Measurements from ENCODE around the gene TESK2. TPM values are rescaled to one million over a fixed set of nuclear protein-coding genes. Genes with fewer than 3 reads are reported as not detected.

TESK2 gene
- total RNA-seq, 1 donor from 2014 or later, result 13.5 TPM

GRCh38 chr1:45322486-45323040 lies 168.4 kb downstream of the TESK2 start:
- Histone ChIP-seq H3K4me1 (peaks cover 18% of the 10 kb centered on the region), H3K27me3 (no peaks in the 10 kb centered on the region), H3K36me3 (no peaks in the 10 kb centered on the region), H3K9me3 (no peaks in the 10 kb centered on the region), H3K27ac (no peak overlapping the region), H3K4me3 (no peak overlapping the region)
- TF ChIP-seq CTCF (IDR thresholded peaks at IDR 0.05) (no peak), POLR2A (IDR thresholded peaks at IDR 0.05) (no peak), POLR2AphosphoS5 (IDR thresholded peaks at IDR 0.05; ENCODE audit: insufficient read depth in 1 of 2, low read depth in 1 of 2) (no peak)
- no peak for DNase-seq (ENCODE audit: extremely low spot score in 2 of 2)
- intact Hi-C loops (cut with DNase I), result no loop called here

GRCh38 chr1:45321444-45321843 lies 169.5 kb downstream of the TESK2 start:
- TF ChIP-seq CTCF (IDR thresholded peaks at IDR 0.05) (no peak), POLR2AphosphoS5 (IDR thresholded peaks at IDR 0.05; ENCODE audit: insufficient read depth in 1 of 2, low read depth in 1 of 2) (no peak), POLR2A (IDR thresholded peaks at IDR 0.05) (no peak)
- H3K9me3 ChIP-seq, result no peaks in the 10 kb centered on the region
- H3K27me3 ChIP-seq, result no peaks in the 10 kb centered on the region
- intact Hi-C loops (cut with DNase I), result no loop called here
- H3K27ac ChIP-seq, result no peak overlapping the region
- DNase-seq (ENCODE audit: extremely low spot score in 2 of 2), result no peak
- H3K4me3 ChIP-seq, result no peak overlapping the region
- no peaks in the 10 kb centered on the region for H3K36me3 ChIP-seq
- peaks cover 7% of the 10 kb centered on the region for H3K4me1 ChIP-seq

- Histone ChIP-seq H3K9me3 (no peaks in the 10 kb centered on the region), H3K27ac (no peak overlapping the region), H3K4me1 (no peaks in the 10 kb centered on the region), H3K27me3 (no peaks in the 10 kb centered on the region), H3K4me3 (no peak overlapping the region), H3K36me3 (no peaks in the 10 kb centered on the region)
- TF ChIP-seq CTCF (IDR thresholded peaks at IDR 0.05) (no peak), POLR2AphosphoS5 (IDR thresholded peaks at IDR 0.05; ENCODE audit: insufficient read depth in 1 of 2, low read depth in 1 of 2) (no peak), POLR2A (IDR thresholded peaks at IDR 0.05) (no peak)
- intact Hi-C loops (cut with DNase I), result no loop called here
- DNase-seq (ENCODE audit: extremely low spot score in 2 of 2), result no peak
Observed at GRCh38 chr1:45319761-45320160, 171.2 kb downstream of the TESK2 start.

GRCh38 chr1:45317166-45317565 lies 173.8 kb downstream of the TESK2 start:
- intact Hi-C loops (cut with DNase I), result no loop called here
- no peaks in the 10 kb centered on the region for H3K9me3 ChIP-seq
- no peak overlapping the region for H3K27ac ChIP-seq
- no peak overlapping the region for H3K4me3 ChIP-seq
- DNase-seq (ENCODE audit: extremely low spot score in 2 of 2), result no peak
- TF ChIP-seq POLR2AphosphoS5 (IDR thresholded peaks at IDR 0.05; ENCODE audit: insufficient read depth in 1 of 2, low read depth in 1 of 2), result no peak
- TF ChIP-seq CTCF (IDR thresholded peaks at IDR 0.05), result no peak
- TF ChIP-seq POLR2A (IDR thresholded peaks at IDR 0.05), result no peak
- no peaks in the 10 kb centered on the region for H3K4me1 ChIP-seq
- H3K27me3 ChIP-seq, result no peaks in the 10 kb centered on the region
- no peaks in the 10 kb centered on the region for H3K36me3 ChIP-seq

GRCh38 chr1:45314266-45314665 lies 176.7 kb downstream of the TESK2 start:
- H3K27ac ChIP-seq, result no peak overlapping the region
- intact Hi-C loops (cut with DNase I), result no loop called here
- no peak for DNase-seq (ENCODE audit: extremely low spot score in 2 of 2)
- no peaks in the 10 kb centered on the region for H3K4me1 ChIP-seq
- TF ChIP-seq CTCF (IDR thresholded peaks at IDR 0.05), result no peak
- no peak for TF ChIP-seq POLR2A (IDR thresholded peaks at IDR 0.05)
- TF ChIP-seq POLR2AphosphoS5 (IDR thresholded peaks at IDR 0.05; ENCODE audit: insufficient read depth in 1 of 2, low read depth in 1 of 2), result no peak
- H3K36me3 ChIP-seq, result no peaks in the 10 kb centered on the region
- no peaks in the 10 kb centered on the region for H3K27me3 ChIP-seq
- no peaks in the 10 kb centered on the region for H3K9me3 ChIP-seq
- H3K4me3 ChIP-seq, result no peak overlapping the region
